HL-60 (cell line): ENCODE measurements around the gene ALKBH5.

ENCODE experiments used
- DNase-seq, 2 experiments: peaks; one replicate each; pipeline ENCODE4 v3.0.0-alpha.2; 2010 to 2020; ENCODE audit warnings: low read depth in 1 of 2, low spot score in 1 of 2
- H3K27ac ChIP-seq: fragments of 250-450 bp; sonication (Bioruptor Pico); replicated peaks from 2 replicates; pipeline ENCODE4 v1.5.1; 2020; ENCODE audit warnings: mild to moderate bottlenecking, moderate library complexity
- H3K27me3 ChIP-seq: fragments of 250-450 bp; sonication (Bioruptor Pico); 2 replicates; pipeline ENCODE4 v1.5.1; 2021; ENCODE audit warnings: mild to moderate bottlenecking, moderate library complexity; ENCODE audit not compliant: insufficient read depth, poor library complexity, severe bottlenecking
- H3K4me3 ChIP-seq: replicated peaks from 2 replicates; pipeline ENCODE4 v1.5.1; 2011; ENCODE audit warnings: mild to moderate bottlenecking, control low read depth, low read length; ENCODE audit not compliant: insufficient read depth
- CTCF ChIP-seq: IDR thresholded peaks from one replicate; pipeline ENCODE4 v1.5.1; 2011; ENCODE audit warnings: low read length, control low read depth, inconsistent platforms; ENCODE audit not compliant: insufficient read depth
- GABPA ChIP-seq: IDR thresholded peaks from 2 replicates; pipeline ENCODE4 v1.6.1; 2012; ENCODE audit warnings: low read depth
- POLR2AphosphoS5 ChIP-seq: IDR thresholded peaks from 2 replicates; pipeline ENCODE4 v1.6.1; 2012; ENCODE audit warnings: low read depth
- REST ChIP-seq: IDR thresholded peaks from 2 replicates; pipeline ENCODE4 v1.6.1; 2012; ENCODE audit warnings: low read depth; ENCODE audit not compliant: insufficient replicate concordance
- SPI1 ChIP-seq: IDR thresholded peaks from 2 replicates; pipeline ENCODE4 v1.6.1; 2012; ENCODE audit warnings: low read depth, mild to moderate bottlenecking, borderline replicate concordance

The ALKBH5 gene

DNA sequence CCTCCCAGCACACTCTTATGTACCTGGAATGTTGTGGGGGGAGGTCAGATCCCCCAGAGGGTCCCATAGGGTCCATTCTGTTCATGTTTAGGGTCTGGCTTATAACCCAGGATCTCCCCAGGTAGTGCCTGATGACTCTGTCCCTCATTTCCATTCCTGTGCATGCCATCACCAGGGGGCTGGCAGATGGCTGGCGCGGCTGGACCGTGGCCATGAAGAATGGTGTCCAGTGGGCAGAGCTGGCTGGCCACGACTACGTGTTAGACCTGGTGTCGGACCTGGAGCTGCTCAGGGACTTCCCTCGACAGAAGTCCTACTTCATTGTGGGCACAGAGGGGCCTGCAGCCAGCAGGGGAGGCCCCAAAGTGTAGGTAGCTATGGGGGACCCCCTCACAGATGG, 35.0 kb upstream of the ALKBH5 start:
- TF ChIP-seq GABPA (no peak), POLR2AphosphoS5 (no peak), SPI1 (no peak), CTCF (no peak), REST (no peak)
- no peaks in the 10 kb centered on the region for H3K27me3 ChIP-seq
- H3K27ac ChIP-seq, result no peak overlapping the region
- no peak for DNase-seq
- no peak overlapping the region for H3K4me3 ChIP-seq

DNA sequence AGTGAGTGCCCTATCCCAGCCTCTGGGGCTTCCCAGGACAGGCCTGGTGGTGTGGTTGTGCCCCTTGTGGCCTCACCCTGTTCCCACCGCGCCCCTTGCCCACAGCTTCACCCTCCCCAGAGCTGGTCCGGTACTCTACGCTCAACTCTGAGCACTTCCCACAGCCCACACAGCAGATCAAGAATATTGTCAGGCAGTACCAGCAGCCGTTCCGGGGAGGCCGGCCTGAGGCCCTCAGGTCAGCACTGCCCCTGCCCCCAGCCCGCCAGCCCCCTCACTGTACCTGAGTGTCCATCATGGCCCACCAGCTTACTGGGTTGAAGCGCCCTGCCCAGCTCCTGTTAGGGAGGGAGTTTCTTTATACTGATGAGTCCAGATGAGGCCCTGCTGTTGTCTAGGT, 32.3 kb upstream of the ALKBH5 start:
- TF ChIP-seq GABPA, result no peak
- no peak for TF ChIP-seq REST
- TF ChIP-seq SPI1, result no peak
- TF ChIP-seq CTCF, result no peak
- TF ChIP-seq POLR2AphosphoS5, result no peak
- Histone ChIP-seq H3K27ac (no peak overlapping the region), H3K4me3 (no peak overlapping the region), H3K27me3 (no peaks in the 10 kb centered on the region)
- no peak for DNase-seq

GRCh38 chr17:18155179-18155578, 28.4 kb upstream of the ALKBH5 start:
- Histone ChIP-seq H3K27me3 (no peaks in the 10 kb centered on the region), H3K27ac (no peak overlapping the region), H3K4me3 (no peak overlapping the region)
- TF ChIP-seq REST, result no peak
- TF ChIP-seq POLR2AphosphoS5, result no peak
- TF ChIP-seq GABPA, result no peak
- no peak for TF ChIP-seq SPI1
- no peak for TF ChIP-seq CTCF
- no peak for DNase-seq
